ENCODE results near the gene CREG1.

Gene CREG1

GRCh38 chr1:167503626-167504466 is 49.7 kb downstream of the CREG1 start:
- no peak for DNase-seq (ENCODE audit: low read depth)

GRCh38 chr1:167502719-167503462 is 50.7 kb downstream of the CREG1 start:
- no peak for DNase-seq (ENCODE audit: low read depth)

GRCh38 chr1:167502192-167502551 is 51.4 kb downstream of the CREG1 start:
- no peak for DNase-seq (ENCODE audit: low read depth)

- no peak for DNase-seq (ENCODE audit: low read depth)
Observed at GRCh38 chr1:167501515-167502191, 51.9 kb downstream of the CREG1 start.

GRCh38 chr1:167500283-167500860 is 53.2 kb downstream of the CREG1 start:
- DNase-seq (ENCODE audit: low read depth), result no peak

GRCh38 chr1:167499664-167500101 is 53.9 kb downstream of the CREG1 start:
- no peak for DNase-seq (ENCODE audit: low read depth)

GRCh38 chr1:167499106-167499505 is 54.5 kb downstream of the CREG1 start:
- DNase-seq (ENCODE audit: low read depth), result no peak

GRCh38 chr1:167496797-167497619 is 56.6 kb downstream of the CREG1 start:
- DNase-seq (ENCODE audit: low read depth), result no peak

- no peak for DNase-seq (ENCODE audit: low read depth)
Observed at GRCh38 chr1:167493372-167493771, 60.2 kb downstream of the CREG1 start.

GRCh38 chr1:167492481-167492910 is 61.1 kb downstream of the CREG1 start:
- no peak for DNase-seq (ENCODE audit: low read depth)

- no peak for DNase-seq (ENCODE audit: low read depth)
Observed at GRCh38 chr1:167491586-167492461, 61.7 kb downstream of the CREG1 start.
